Nephron progenitor cell (in vitro differentiated cells): ENCODE results near the gene MORN1.

Source experiments
- DNase-seq: peaks from one replicate; pipeline ENCODE4 v3.0.0; 2021
- H3K27ac Mint-ChIP-seq: 2 replicates; pipeline ENCODE4 v1.8.0; 2021; ENCODE audit warnings: mild to moderate bottlenecking, moderate library complexity, mixed read lengths
- H3K27me3 Mint-ChIP-seq: 2 replicates; pipeline ENCODE4 v1.8.0; 2021; ENCODE audit warnings: mild to moderate bottlenecking, low read depth, mixed read lengths; ENCODE audit not compliant: poor library complexity
- H3K36me3 Mint-ChIP-seq: 2 replicates; pipeline ENCODE4 v1.8.0; 2021; ENCODE audit warnings: low read depth, mixed read lengths
- H3K4me1 Mint-ChIP-seq: 2 replicates; pipeline ENCODE4 v1.8.0; 2021; ENCODE audit warnings: mixed read lengths
- H3K4me3 Mint-ChIP-seq: 2 replicates; pipeline ENCODE4 v1.8.0; 2021; ENCODE audit warnings: mild to moderate bottlenecking, moderate library complexity, mixed read lengths
- H3K9me3 Mint-ChIP-seq: 2 replicates; pipeline ENCODE4 v1.8.0; 2021; ENCODE audit warnings: mild to moderate bottlenecking, moderate library complexity, mixed read lengths
- CTCF ChIP-seq: fragments of 200-600 bp; sonication (generic); IDR thresholded peaks from 2 replicates; pipeline ENCODE4 v1.5.0; 2021; ENCODE audit warnings: antibody characterized with exemption

MORN1 gene

GRCh38 chr1:2400950-2401649 lies 9.7 kb upstream of the MORN1 start:
- H3K4me1 Mint-ChIP-seq: no peaks in the 10 kb centered on the region
- H3K36me3 Mint-ChIP-seq: peaks cover 55% of the 10 kb centered on the region
- H3K27ac Mint-ChIP-seq: peak overlapping the region; percentile 67
- H3K27me3 Mint-ChIP-seq: peaks cover 4% of the 10 kb centered on the region
- no peaks in the 10 kb centered on the region for H3K9me3 Mint-ChIP-seq
- no peak overlapping the region for H3K4me3 Mint-ChIP-seq
- no peak for DNase-seq
- TF ChIP-seq CTCF: no peak

GRCh38 chr1:2400576-2400909 lies 9.2 kb upstream of the MORN1 start:
- Mint-ChIP-seq H3K4me3 (no peak overlapping the region), H3K27me3 (peaks cover 4% of the 10 kb centered on the region), H3K9me3 (no peaks in the 10 kb centered on the region), H3K27ac (peak overlapping the region; percentile 67), H3K4me1 (no peaks in the 10 kb centered on the region), H3K36me3 (peaks cover 56% of the 10 kb centered on the region)
- no peak for DNase-seq
- TF ChIP-seq CTCF: no peak

GRCh38 chr1:2399890-2400575 lies 8.7 kb upstream of the MORN1 start:
- TF ChIP-seq CTCF: no peak
- Mint-ChIP-seq H3K4me3 (no peak overlapping the region), H3K4me1 (no peaks in the 10 kb centered on the region), H3K36me3 (peaks cover 52% of the 10 kb centered on the region), H3K9me3 (no peaks in the 10 kb centered on the region), H3K27me3 (peaks cover 4% of the 10 kb centered on the region), H3K27ac (peak overlapping the region; percentile 67)
- DNase-seq: no peak

- Mint-ChIP-seq H3K27ac (peak overlapping the region; percentile 54), H3K4me1 (peaks cover 4% of the 10 kb centered on the region), H3K4me3 (no peak overlapping the region), H3K27me3 (peaks cover 4% of the 10 kb centered on the region), H3K9me3 (no peaks in the 10 kb centered on the region), H3K36me3 (peaks cover 52% of the 10 kb centered on the region)
- DNase-seq: no peak
- no peak for TF ChIP-seq CTCF
These were observed 7.5 kb upstream of the MORN1 start for GRCh38 chr1:2398871-2399270.

- no peak for DNase-seq
- no peak for TF ChIP-seq CTCF
- Mint-ChIP-seq H3K4me1 (peaks cover 20% of the 10 kb centered on the region), H3K9me3 (no peaks in the 10 kb centered on the region), H3K27ac (peak overlapping the region; percentile 96), H3K27me3 (peaks cover 8% of the 10 kb centered on the region), H3K36me3 (peaks cover 60% of the 10 kb centered on the region), H3K4me3 (no peak overlapping the region)
These were observed 5.8 kb upstream of the MORN1 start for GRCh38 chr1:2397007-2397679.
